ENCODE results near the gene TSHZ1.

TSHZ1 gene

GRCh38 chr18:75269124-75269680 lies 58.6 kb downstream of the TSHZ1 start:
- no peak overlapping the region for H3K27ac ChIP-seq
- in situ Hi-C loops (cut with HindIII; ENCODE audit: low pct_ligation_motif_present, low sequenced_read_pairs): no loop called here
- H3K36me3 ChIP-seq (replicated peaks): no peaks in the 10 kb centered on the region
- no peak overlapping the region for H3K4me3 ChIP-seq (ENCODE audit: low read depth, low read length)
- no peaks in the 10 kb centered on the region for H3K27me3 ChIP-seq (replicated peaks)
- TF ChIP-seq, protein P1, sequence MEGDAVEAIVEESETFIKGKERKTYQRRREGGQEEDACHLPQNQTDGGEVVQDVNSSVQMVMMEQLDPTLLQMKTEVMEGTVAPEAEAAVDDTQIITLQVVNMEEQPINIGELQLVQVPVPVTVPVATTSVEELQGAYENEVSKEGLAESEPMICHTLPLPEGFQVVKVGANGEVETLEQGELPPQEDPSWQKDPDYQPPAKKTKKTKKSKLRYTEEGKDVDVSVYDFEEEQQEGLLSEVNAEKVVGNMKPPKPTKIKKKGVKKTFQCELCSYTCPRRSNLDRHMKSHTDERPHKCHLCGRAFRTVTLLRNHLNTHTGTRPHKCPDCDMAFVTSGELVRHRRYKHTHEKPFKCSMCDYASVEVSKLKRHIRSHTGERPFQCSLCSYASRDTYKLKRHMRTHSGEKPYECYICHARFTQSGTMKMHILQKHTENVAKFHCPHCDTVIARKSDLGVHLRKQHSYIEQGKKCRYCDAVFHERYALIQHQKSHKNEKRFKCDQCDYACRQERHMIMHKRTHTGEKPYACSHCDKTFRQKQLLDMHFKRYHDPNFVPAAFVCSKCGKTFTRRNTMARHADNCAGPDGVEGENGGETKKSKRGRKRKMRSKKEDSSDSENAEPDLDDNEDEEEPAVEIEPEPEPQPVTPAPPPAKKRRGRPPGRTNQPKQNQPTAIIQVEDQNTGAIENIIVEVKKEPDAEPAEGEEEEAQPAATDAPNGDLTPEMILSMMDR (IDR thresholded peaks at IDR 0.05; ENCODE audit: low read depth, low read length, missing control alignments): no peak
- DNase-seq: no peak

DNA sequence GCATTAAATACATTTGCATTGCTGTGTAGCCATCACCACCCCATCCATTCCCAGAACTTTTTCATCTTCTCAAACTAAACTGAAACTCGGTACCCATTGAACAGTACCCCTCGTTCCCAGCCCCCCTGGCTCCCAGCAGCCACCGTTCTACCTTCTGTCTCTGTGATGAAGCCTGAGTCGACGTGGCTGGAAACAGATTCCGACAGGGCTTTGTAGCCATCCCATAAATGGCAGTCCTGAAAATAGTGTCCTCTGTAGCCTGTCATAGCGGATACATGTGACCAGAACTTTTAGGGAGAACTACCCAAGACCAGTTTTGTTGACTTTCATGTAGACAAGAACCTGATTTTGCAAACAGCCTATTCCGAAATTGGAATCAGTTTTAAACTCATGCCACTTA lies 59.1 kb downstream of the TSHZ1 start:
- Histone ChIP-seq H3K27me3 (replicated peaks) (no peaks in the 10 kb centered on the region), H3K4me3 (ENCODE audit: low read depth, low read length) (no peak overlapping the region), H3K27ac (no peak overlapping the region), H3K36me3 (replicated peaks) (no peaks in the 10 kb centered on the region)
- in situ Hi-C loops (cut with HindIII; ENCODE audit: low pct_ligation_motif_present, low sequenced_read_pairs): no loop called here
- TF ChIP-seq, protein P1 (IDR thresholded peaks at IDR 0.05; ENCODE audit: low read depth, low read length, missing control alignments): no peak
- DNase-seq: no peak

- in situ Hi-C loops (cut with HindIII; ENCODE audit: low pct_ligation_motif_present, low sequenced_read_pairs): no loop called here
- no peak for DNase-seq
These were observed 61.4 kb downstream of the TSHZ1 start for GRCh38 chr18:75271952-75272351.

DNA sequence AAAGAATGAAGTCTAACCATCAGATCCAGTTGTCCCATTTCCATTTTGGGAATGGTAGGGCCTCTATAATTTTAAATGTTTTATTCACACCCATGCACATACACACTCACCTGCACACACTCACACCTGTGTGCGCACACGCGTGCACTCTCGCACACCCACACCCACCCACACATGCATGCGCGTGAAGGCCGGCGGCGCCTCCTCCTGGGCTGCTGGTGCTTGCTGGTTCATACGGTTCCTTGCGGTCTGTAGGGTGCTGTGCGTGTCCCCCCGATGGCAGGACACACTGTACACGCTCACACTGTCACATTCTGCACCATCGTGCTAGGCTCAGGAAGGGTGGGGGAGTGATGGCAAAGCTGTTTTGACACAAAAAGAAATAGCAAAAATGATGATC lies 63.2 kb downstream of the TSHZ1 start:
- Histone ChIP-seq H3K36me3 (replicated peaks) (no peaks in the 10 kb centered on the region), H3K27ac (no peak overlapping the region), H3K27me3 (replicated peaks) (no peaks in the 10 kb centered on the region), H3K4me3 (ENCODE audit: low read depth, low read length) (no peak overlapping the region)
- TF ChIP-seq, protein P1 (IDR thresholded peaks at IDR 0.05; ENCODE audit: low read depth, low read length, missing control alignments): no peak
- in situ Hi-C loops (cut with HindIII; ENCODE audit: low pct_ligation_motif_present, low sequenced_read_pairs): no loop called here
- DNase-seq: no peak

More at GRCh38 chr18:75271952-75272351, 61.4 kb downstream of the TSHZ1 start:
- TF ChIP-seq, protein P1 (IDR thresholded peaks at IDR 0.05; ENCODE audit: low read depth, low read length, missing control alignments): no peak
- no peak overlapping the region for H3K27ac ChIP-seq
- no peaks in the 10 kb centered on the region for H3K36me3 ChIP-seq (replicated peaks)
- no peaks in the 10 kb centered on the region for H3K27me3 ChIP-seq (replicated peaks)
- no peak overlapping the region for H3K4me3 ChIP-seq (ENCODE audit: low read depth, low read length)

DNA sequence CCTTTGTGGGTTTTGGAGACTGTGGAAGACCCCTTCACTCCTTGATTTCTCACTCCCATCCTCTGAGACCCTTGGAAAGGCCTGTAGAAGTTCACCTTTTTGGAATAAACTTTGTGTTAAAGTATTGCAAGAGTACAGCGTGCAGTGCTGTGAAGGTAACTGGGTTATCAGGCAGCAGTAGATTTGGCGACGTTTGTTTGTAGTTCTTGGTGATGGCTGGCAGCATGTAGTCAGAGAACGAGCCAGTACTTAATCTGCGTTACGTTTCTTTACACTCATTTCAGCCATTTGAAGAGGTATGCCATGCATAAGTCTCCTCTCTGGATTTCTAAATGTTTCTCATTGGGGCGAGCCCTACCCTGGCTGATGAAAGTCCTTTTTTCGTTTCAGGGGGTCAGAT lies 64.6 kb downstream of the TSHZ1 start:
- no peak overlapping the region for H3K4me3 ChIP-seq (ENCODE audit: low read depth, low read length)
- no peak overlapping the region for H3K27ac ChIP-seq
- no peaks in the 10 kb centered on the region for H3K27me3 ChIP-seq (replicated peaks)
- TF ChIP-seq, protein P1 (IDR thresholded peaks at IDR 0.05; ENCODE audit: low read depth, low read length, missing control alignments): no peak
- no peaks in the 10 kb centered on the region for H3K36me3 ChIP-seq (replicated peaks)
- in situ Hi-C loops (cut with HindIII; ENCODE audit: low pct_ligation_motif_present, low sequenced_read_pairs): no loop called here
- no peak for DNase-seq
